Measurements from ENCODE around the gene NPC1L1. TPM values are rescaled to one million over a fixed set of nuclear protein-coding genes. Genes with fewer than 3 reads are reported as not detected.

Gene NPC1L1
- total and polyA plus RNA-seq, 7 donors: 0.03 to 0.28 (median 0.17) TPM; not detected in 3

GRCh38 chr7:44530990-44531389 lies 10.1 kb downstream of the NPC1L1 start:
- no peaks in the 10 kb centered on the region for H3K36me3 ChIP-seq (ENCODE audit: insufficient read depth in 1 of 2, low read depth in 1 of 2)
- WGBS, 3 donors: 70 to 75% (median 75%) methylated on average over 10 of the region's 10 CpGs
- no peaks in the 10 kb centered on the region for H3K27me3 ChIP-seq (ENCODE audit: insufficient read depth in 3 of 3, low read length in 2 of 3)
- no peaks in the 10 kb centered on the region for H3K4me1 ChIP-seq
- no peak overlapping the region for H3K4me3 ChIP-seq
- peaks cover 10% of the 10 kb centered on the region for H3K9me3 ChIP-seq
- DNase-seq (no peak), ATAC-seq (no peak)
- intact Hi-C loops (cut with DNase I): no loop called here
- no peak overlapping the region for H3K27ac ChIP-seq
- TF ChIP-seq CTCF (IDR thresholded peaks at IDR 0.05): no peak

- no peak for TF ChIP-seq CTCF (IDR thresholded peaks at IDR 0.05)
- Histone ChIP-seq H3K27me3 (ENCODE audit: insufficient read depth in 3 of 3, low read length in 2 of 3) (no peaks in the 10 kb centered on the region), H3K4me3 (no peak overlapping the region), H3K9me3 (peaks cover 16% of the 10 kb centered on the region), H3K4me1 (no peaks in the 10 kb centered on the region), H3K27ac (no peak overlapping the region), H3K36me3 (ENCODE audit: insufficient read depth in 1 of 2, low read depth in 1 of 2) (no peaks in the 10 kb centered on the region)
- ATAC-seq (no peak), DNase-seq (no peak)
- intact Hi-C loops (cut with DNase I): no loop called here
- 76 to 87% (median 78%) methylated on average over 3 of the region's 3 CpGs for WGBS, 3 donors
Observed at GRCh38 chr7:44524811-44525388, 16.2 kb downstream of the NPC1L1 start.

- no peaks in the 10 kb centered on the region for H3K27me3 ChIP-seq (ENCODE audit: insufficient read depth in 3 of 3, low read length in 2 of 3)
- 84 to 91% (median 86%) methylated on average over 3 of the region's 3 CpGs for WGBS, 3 donors
- H3K36me3 ChIP-seq (ENCODE audit: insufficient read depth in 1 of 2, low read depth in 1 of 2): no peaks in the 10 kb centered on the region
- TF ChIP-seq CTCF (IDR thresholded peaks at IDR 0.05): no peak
- intact Hi-C loops (cut with DNase I): no loop called here
- no peak overlapping the region for H3K27ac ChIP-seq
- ATAC-seq (no peak), DNase-seq (no peak)
- no peak overlapping the region for H3K4me3 ChIP-seq
- no peaks in the 10 kb centered on the region for H3K4me1 ChIP-seq
- H3K9me3 ChIP-seq: peaks cover 16% of the 10 kb centered on the region
Observed at GRCh38 chr7:44522315-44522714, 18.8 kb downstream of the NPC1L1 start.

- TF ChIP-seq CTCF (IDR thresholded peaks at IDR 0.05): no peak
- Histone ChIP-seq H3K9me3 (peaks cover 11% of the 10 kb centered on the region), H3K36me3 (ENCODE audit: insufficient read depth in 1 of 2, low read depth in 1 of 2) (no peaks in the 10 kb centered on the region), H3K27me3 (ENCODE audit: insufficient read depth in 3 of 3, low read length in 2 of 3) (no peaks in the 10 kb centered on the region), H3K4me1 (no peaks in the 10 kb centered on the region), H3K27ac (no peak overlapping the region), H3K4me3 (no peak overlapping the region)
- intact Hi-C loops (cut with DNase I): no loop called here
- DNase-seq (no peak), ATAC-seq (no peak)
- WGBS, 3 donors: 83 to 87% (median 85%) methylated on average over 15 of the region's 15 CpGs
Observed at GRCh38 chr7:44521347-44522095, 19.6 kb downstream of the NPC1L1 start.
